NCI-H1930 (cell line): Measurements from ENCODE around the gene NKX6-2.

Experiments
- DNase-seq, 2 experiments: peaks; one replicate each; lab custom pipeline; 2025; lab: John Stamatoyannopoulos, UW

Gene NKX6-2

DNA sequence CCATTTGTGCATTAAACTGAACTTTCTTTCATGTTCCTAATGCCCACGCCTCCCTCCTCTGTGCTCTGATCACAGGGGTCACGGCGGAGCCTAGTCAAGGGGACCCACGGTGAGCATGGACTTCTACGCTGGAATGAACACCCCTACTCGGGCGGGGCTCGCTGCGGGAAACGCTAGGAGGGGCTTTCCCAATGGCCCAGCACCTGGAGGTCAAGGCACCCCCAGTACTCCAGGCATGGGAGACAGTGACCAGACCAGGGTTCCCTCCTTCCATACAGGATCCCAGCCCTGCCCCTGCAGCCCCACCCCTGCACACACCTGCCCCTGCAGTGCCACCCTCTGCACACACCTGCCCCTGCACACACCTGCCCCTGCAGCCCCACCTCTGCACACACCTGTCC lies 27.1 kb upstream of the NKX6-2 start:
- DNase-seq = no peak

DNA sequence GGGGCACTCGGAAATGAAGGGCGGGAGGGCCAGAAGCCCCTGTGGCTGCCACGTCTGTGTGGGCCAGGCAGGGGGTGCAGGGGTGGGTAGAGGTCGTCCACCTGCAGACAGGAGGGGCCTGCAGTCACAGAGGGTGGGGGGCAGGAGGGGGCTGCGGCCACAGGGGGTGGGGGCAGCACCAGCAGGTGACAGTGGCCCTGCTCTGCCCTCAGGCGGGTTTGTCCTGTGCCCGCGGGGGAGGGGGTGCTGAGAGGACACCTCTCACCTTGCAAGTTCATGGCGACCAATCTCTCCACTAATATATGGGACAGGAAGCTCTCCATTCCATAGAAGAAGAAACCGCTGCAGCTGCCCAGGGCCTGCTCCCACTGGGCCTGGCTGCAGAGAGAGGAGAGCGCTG lies 26.6 kb upstream of the NKX6-2 start:
- DNase-seq = no peak

DNA sequence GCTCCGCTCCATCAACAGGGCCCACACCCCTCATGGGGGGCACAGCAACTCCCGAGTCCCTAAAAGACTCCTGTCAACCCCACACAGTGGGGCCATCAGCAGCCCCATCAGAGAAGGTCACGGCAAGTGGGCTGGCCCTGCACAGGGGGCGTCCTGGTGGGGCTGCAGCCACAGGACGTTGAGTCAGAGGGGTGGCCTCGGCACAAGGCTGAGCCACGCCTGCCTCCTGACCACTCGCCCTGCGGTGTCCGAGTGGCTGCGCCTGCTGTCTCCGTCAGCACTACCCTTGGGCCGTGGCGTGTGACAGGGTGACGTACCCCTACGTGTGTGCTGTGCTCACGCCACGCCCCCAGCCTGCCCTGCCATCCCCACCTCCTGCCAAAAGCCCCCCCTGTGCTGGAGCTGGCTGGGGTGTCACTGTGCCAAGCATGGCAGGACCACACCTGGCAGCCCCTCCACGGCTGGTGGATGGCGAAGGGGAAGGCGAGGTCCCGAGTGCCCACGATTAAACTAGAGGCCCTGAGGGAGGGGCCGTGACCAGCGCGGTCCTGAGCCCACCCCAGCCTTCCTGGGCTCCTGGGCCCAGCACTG lies 26.0 kb upstream of the NKX6-2 start:
- no peak for DNase-seq

- DNase-seq = no peak
Observed at GRCh38 chr10:132810807-132811700, 25.1 kb upstream of the NKX6-2 start.

DNA sequence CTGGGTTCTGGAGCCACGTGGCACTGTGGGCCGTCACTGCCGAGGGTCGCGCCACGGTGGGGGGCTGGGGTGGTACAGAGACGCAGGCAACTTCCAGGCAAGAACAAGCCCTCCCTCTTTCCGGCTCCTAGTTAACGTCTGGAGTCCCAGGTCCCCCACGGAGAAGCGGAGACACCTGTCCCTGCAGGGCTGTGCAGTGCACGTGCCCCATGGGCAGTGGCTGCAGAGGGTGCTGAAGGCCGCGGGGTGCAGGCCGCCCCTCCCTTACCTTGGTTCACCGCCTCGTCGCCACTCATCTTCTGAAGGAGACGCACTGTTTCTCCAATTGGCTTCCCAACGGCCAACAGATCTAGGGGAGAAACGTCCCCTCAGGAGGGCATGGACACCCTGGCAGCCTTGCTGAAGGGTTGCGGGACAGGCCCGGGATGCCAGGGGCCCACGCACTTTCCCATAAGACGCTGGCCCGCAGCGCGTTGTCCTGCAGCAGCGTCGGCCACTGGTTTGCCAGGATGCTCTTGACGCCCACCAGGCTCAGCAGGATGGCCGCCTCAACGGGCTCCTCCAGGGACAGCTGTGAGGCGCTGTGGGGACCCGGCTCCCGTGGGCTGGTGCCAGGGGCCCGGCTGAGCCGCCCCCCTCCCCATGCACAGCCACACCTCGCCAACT lies 24.3 kb upstream of the NKX6-2 start:
- DNase-seq = no peak

DNA sequence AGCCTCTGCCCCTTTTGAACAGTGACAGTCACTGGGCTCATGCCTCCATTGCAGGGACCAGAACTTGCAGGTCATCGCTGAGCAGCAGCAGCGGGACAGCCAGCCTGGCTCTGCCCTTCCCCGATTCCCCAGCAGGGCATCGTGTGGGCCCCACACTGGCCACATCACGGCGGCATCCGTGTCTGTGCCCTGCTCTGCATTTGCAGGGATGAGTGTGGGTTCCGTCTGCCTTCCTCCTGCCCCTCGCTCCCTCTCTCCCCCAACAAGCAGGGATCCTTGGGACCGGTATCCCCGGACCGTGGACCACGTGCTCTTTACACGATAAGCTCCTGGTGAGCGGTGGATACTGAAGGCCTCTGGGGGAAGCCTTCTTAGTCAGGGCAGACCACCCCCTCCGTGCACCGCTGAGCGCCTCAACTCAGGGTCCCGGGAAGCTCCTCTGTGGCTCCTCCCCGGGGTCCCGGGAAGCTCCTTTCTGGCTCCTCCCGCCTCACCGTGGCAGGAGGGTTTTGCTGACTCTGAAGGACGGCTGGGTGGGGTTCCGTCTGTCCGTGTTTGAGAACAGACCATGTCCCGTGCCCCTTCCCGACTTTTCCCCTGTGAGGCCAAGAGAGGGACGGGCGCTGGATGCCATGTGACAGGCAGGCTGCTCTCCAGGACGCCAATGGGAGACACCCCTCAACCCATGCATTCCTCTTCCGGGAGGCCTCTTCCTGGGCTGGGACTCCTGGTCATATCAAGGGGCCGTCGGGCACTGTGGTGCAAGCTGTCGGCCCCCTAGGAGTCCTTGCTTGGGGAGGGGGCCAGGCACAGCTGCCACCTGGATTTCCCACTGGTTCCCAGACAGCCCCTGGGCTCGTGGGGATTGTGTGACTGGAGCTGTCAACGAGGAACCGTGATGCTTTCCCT lies 23.5 kb upstream of the NKX6-2 start:
- DNase-seq = no peak

- DNase-seq = no peak
Observed at GRCh38 chr10:132808383-132809231, 22.7 kb upstream of the NKX6-2 start.

GRCh38 chr10:132807621-132808049 lies 21.7 kb upstream of the NKX6-2 start:
- DNase-seq = no peak

GRCh38 chr10:132806561-132807003 lies 20.6 kb upstream of the NKX6-2 start:
- no peak for DNase-seq

- DNase-seq = no peak
Observed at GRCh38 chr10:132806110-132806509, 20.2 kb upstream of the NKX6-2 start.

DNA sequence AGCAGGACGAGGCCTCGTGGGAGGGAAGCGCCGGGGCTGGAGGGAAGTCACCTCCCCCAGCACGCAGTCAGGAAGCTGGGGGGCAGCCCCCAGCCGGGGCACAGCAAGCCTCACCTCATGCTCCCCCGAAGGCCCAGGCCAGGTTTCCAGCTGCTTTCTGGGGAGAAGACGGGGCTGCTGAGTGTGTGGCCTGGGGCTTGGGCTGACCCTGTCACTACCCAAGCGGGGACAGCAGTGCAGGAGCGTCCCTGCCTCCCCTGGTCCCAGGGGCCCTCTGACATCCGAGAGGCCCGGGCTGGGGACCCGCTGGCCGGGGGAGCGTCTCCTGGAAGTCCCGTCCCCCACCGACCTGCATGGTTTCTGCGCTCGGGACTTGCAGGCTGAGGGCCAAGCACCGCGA lies 19.7 kb upstream of the NKX6-2 start:
- DNase-seq = no peak

DNA sequence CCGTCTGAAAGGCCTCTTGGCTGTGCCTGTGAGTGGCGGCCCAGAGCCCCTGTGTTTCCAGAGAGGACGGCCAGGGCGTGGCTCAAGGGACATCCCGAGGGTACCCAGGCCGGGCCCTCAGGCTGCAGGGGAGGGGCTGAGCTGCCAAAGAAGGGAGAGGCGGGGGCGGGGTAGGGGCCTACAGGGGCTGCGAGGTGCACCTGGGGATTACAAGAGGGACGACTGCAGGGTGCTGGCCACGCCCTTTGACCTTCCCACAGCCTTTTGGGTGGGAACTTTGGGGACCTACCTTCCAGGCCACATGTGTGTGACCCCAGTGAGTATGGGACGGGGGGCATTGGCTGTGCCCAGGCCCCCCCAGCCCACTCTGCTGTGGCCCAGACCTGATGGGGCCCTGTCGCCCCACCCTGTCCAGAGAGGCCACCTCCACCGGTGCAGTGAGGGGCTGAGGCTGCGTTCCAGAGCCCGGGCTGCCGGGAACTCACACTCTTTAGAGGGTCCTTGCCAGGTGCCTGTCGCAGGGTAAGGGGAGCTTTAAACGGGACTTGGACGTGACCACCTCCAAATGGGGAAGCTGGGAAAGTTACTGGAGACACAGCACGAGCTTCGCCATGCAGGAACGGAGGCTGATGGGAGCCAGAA lies 19.0 kb upstream of the NKX6-2 start:
- DNase-seq = no peak

- DNase-seq = no peak
Observed at GRCh38 chr10:132804287-132804686, 18.3 kb upstream of the NKX6-2 start.

- DNase-seq = no peak
Observed at GRCh38 chr10:132803416-132804210, 17.7 kb upstream of the NKX6-2 start.

DNA sequence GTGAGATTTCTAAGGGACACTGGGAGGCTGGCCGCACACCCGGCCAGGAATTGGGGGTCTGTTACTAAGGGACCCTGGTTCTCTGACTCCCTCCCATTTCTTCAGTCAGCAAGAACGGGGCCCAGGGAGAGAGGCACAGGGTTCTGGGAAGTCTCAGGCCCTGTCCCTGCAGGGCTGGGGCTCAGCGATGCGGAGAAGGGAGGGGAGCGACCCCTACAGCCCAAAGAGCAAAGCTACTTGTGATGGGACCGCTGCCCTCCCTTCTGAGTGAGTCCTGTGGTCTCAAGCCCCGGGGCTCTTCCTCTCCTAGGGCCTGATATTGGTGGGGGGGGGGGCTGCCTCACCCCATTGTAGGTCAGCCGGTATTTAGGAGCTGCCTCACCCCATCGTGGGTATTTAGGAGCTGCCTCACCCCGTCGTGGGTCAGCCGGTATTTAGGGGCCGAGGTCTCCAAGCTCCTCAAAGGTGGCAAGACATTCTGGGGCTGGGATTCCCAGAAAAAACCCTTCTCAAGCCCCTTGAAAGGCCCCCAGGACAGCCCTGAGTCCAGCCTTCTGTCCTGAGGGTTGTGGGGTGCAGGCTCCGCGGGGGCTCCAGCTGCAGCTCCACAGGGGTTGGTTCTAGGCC lies 16.9 kb upstream of the NKX6-2 start:
- DNase-seq = no peak

DNA sequence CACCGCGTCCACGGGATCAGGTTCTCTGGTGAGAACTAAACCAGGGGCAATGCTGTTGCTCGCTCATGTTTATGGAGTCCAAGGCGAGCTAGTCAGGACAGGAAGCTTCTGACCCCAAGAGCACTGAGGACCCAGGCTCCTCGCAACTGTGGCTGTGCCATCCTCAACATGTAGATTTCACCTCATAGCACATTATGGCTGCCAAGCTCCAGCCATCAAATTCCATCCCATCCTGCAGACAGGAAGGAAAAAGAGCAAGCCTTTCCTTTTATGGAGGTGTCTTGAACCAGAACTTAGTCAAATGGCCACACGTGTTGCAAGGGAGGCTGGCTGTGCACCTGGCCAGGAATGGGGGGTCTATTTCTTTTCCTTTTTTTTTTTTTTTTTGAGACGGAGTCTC lies 16.1 kb upstream of the NKX6-2 start:
- DNase-seq = no peak

DNA sequence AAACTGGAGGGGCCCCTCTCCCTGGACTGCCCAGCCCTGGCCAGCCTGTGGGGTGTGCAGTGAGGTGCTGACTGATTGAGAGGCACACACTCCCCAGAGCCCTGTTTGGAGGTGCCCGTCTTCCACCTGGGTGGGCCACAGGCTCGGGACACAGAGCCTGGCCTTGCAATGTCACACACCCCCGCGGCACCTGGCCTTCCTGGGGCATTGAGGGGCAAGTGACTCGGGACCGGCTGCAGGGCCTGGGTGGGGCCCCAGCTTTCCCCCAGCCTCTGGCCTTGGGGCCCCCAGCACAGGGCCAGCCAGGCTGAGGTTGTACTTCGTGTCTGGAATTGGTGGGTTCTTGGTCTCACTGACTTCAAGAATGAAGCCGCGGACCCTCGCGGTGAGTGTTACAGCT lies 13.9 kb upstream of the NKX6-2 start:
- no peak for DNase-seq

- no peak for DNase-seq
Observed at GRCh38 chr10:132798876-132799275, 12.9 kb upstream of the NKX6-2 start.

- no peak for DNase-seq
Observed at GRCh38 chr10:132798403-132798802, 12.5 kb upstream of the NKX6-2 start.
